Measurements from ENCODE around the gene ZNF107. TPM values are rescaled to one million over a fixed set of nuclear protein-coding genes. Genes with fewer than 3 reads are reported as not detected.

The ZNF107 gene
- total and polyA plus RNA-seq, 2 of the 13 experiments (the other 11 are each of a cell fraction or from before 2014, with no cell fraction given) = 2.5 to 5.4 TPM

DNA sequence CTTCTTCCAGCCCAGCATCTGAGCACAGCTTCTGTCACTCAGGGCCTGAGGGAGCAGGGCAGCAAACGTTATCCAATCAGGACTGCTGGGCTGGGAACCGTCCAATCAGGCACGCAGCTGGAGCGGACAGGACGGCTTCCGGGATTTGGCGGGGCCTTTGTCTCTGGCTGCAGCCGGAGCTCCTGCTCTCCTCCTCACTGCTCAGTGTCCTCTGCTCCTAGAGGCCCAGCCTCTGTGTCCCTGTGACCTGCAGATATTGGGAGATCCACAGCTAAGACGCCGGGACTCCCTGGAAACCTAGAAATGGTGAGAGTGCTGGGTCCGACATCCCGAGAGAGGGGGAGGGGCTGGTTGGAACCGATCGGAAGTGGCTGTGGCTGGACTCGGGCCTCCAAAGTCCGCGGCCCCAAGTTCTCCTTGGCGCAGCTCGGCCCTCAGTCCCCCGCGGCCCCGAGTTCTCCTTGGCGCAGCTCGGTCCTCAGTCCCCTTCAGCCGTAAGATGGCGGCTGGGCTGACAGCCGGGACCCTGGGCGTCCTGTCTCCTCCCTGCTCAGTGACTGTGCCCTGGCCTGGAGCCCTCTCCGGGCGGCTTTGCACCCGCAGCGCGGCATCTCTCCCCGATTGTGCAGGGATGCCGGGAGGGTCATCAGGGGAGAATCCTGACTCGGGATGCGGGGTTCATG lies at the start of gene ZNF107 (continued):
- TF ChIP-seq CHCHD3 (CRISPR knock-in tag; IDR thresholded peaks at IDR 0.05) (0 out of 2 replicates have a peak, but pooled peaks have one; percentile 23), ZNF781 (CRISPR knock-in tag; IDR thresholded peaks at IDR 0.05; ENCODE audit: borderline replicate concordance, not compliant biosample characterization) (peak; percentile 32), DR1 (CRISPR knock-in tag; IDR thresholded peaks at IDR 0.05) (no peak), RBFOX2 (IDR thresholded peaks at IDR 0.05; ENCODE audit: low read depth, low read length) (peak; percentile 37; the same call in 1 of the 2 replicates), ZNF773 (CRISPR knock-in tag; IDR thresholded peaks at IDR 0.05; ENCODE audit: borderline replicate concordance) (no peak), SALL2 (CRISPR knock-in tag; IDR thresholded peaks at IDR 0.05) (no peak), ZNF451 (CRISPR knock-in tag; IDR thresholded peaks at IDR 0.05) (no peak), ZC3H13 (CRISPR knock-in tag; IDR thresholded peaks at IDR 0.05) (no peak), ZNF792 (CRISPR knock-in tag; IDR thresholded peaks at IDR 0.05) (no peak), BCL6 (CRISPR knock-in tag; IDR thresholded peaks at IDR 0.05) (no peak), NFIB (CRISPR knock-in tag; IDR thresholded peaks at IDR 0.05; ENCODE audit: borderline replicate concordance) (no peak), SIX4 (CRISPR knock-in tag; IDR thresholded peaks at IDR 0.05) (no peak), THYN1 (CRISPR knock-in tag; IDR thresholded peaks at IDR 0.05; ENCODE audit: borderline replicate concordance, low read depth) (no peak), POGZ (CRISPR knock-in tag; IDR thresholded peaks at IDR 0.05) (peak; percentile 70), RFX3 (CRISPR knock-in tag; IDR thresholded peaks at IDR 0.05) (no peak)
- TF ChIP-seq, protein P1, sequence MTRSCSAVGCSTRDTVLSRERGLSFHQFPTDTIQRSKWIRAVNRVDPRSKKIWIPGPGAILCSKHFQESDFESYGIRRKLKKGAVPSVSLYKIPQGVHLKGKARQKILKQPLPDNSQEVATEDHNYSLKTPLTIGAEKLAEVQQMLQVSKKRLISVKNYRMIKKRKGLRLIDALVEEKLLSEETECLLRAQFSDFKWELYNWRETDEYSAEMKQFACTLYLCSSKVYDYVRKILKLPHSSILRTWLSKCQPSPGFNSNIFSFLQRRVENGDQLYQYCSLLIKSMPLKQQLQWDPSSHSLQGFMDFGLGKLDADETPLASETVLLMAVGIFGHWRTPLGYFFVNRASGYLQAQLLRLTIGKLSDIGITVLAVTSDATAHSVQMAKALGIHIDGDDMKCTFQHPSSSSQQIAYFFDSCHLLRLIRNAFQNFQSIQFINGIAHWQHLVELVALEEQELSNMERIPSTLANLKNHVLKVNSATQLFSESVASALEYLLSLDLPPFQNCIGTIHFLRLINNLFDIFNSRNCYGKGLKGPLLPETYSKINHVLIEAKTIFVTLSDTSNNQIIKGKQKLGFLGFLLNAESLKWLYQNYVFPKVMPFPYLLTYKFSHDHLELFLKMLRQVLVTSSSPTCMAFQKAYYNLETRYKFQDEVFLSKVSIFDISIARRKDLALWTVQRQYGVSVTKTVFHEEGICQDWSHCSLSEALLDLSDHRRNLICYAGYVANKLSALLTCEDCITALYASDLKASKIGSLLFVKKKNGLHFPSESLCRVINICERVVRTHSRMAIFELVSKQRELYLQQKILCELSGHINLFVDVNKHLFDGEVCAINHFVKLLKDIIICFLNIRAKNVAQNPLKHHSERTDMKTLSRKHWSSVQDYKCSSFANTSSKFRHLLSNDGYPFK (CRISPR knock-in tag; IDR thresholded peaks at IDR 0.05; ENCODE audit: borderline replicate concordance) = no peak; the same call in 1 of the 2 replicates
- TF ChIP-seq, protein P2, sequence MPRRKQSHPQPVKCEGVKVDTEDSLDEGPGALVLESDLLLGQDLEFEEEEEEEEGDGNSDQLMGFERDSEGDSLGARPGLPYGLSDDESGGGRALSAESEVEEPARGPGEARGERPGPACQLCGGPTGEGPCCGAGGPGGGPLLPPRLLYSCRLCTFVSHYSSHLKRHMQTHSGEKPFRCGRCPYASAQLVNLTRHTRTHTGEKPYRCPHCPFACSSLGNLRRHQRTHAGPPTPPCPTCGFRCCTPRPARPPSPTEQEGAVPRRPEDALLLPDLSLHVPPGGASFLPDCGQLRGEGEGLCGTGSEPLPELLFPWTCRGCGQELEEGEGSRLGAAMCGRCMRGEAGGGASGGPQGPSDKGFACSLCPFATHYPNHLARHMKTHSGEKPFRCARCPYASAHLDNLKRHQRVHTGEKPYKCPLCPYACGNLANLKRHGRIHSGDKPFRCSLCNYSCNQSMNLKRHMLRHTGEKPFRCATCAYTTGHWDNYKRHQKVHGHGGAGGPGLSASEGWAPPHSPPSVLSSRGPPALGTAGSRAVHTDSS (CRISPR knock-in tag; conservative IDR thresholded peaks at IDR 0.05) = no peak
- TF ChIP-seq, protein P3, sequence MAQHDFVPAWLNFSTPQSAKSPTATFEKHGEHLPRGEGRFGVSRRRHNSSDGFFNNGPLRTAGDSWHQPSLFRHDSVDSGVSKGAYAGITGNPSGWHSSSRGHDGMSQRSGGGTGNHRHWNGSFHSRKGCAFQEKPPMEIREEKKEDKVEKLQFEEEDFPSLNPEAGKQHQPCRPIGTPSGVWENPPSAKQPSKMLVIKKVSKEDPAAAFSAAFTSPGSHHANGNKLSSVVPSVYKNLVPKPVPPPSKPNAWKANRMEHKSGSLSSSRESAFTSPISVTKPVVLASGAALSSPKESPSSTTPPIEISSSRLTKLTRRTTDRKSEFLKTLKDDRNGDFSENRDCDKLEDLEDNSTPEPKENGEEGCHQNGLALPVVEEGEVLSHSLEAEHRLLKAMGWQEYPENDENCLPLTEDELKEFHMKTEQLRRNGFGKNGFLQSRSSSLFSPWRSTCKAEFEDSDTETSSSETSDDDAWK (CRISPR knock-in tag; IDR thresholded peaks at IDR 0.05) = no peak
- TF ChIP-seq, protein P4, sequence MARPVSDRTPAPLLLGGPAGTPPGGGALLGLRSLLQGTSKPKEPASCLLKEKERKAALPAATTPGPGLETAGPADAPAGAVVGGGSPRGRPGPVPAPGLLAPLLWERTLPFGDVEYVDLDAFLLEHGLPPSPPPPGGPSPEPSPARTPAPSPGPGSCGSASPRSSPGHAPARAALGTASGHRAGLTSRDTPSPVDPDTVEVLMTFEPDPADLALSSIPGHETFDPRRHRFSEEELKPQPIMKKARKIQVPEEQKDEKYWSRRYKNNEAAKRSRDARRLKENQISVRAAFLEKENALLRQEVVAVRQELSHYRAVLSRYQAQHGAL (CRISPR knock-in tag; IDR thresholded peaks at IDR 0.05; ENCODE audit: not compliant biosample characterization) = no peak
- TF ChIP-seq, protein P5, sequence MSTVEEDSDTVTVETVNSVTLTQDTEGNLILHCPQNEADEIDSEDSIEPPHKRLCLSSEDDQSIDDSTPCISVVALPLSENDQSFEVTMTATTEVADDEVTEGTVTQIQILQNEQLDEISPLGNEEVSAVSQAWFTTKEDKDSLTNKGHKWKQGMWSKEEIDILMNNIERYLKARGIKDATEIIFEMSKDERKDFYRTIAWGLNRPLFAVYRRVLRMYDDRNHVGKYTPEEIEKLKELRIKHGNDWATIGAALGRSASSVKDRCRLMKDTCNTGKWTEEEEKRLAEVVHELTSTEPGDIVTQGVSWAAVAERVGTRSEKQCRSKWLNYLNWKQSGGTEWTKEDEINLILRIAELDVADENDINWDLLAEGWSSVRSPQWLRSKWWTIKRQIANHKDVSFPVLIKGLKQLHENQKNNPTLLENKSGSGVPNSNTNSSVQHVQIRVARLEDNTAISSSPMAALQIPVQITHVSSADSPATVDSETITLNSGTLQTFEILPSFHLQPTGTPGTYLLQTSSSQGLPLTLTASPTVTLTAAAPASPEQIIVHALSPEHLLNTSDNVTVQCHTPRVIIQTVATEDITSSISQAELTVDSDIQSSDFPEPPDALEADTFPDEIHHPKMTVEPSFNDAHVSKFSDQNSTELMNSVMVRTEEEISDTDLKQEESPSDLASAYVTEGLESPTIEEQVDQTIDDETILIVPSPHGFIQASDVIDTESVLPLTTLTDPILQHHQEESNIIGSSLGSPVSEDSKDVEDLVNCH (CRISPR knock-in tag; IDR thresholded peaks at IDR 0.05) = no peak
